Endothelial cell of umbilical vein (primary cell): ENCODE data around the gene SLC5A1. TPM values are rescaled to one million over a fixed set of nuclear protein-coding genes. Genes with fewer than 3 reads are reported as not detected.

ENCODE experiments used
- BruUV-seq: library from RNA; stranded (reverse); fragments of 400-500 nt; replicated peaks from 2 replicates; lab custom pipeline; 2021; lab: Mats Ljungman, UMichigan
- CTCF ChIA-PET: fragments of 300-600, 350-600 bp; sonication (Branson Sonifier 250); formaldehyde crosslinking; loops from one replicate; lab custom pipeline; 2021; ENCODE audit warnings: antibody characterized with exemption, inconsistent platforms; lab: Charles Lee
- POLR2A ChIA-PET: fragments of 300-600, 350-600 bp; sonication (Branson Sonifier 250); formaldehyde crosslinking; loops from one replicate; lab custom pipeline; 2021; ENCODE audit warnings: antibody characterized with exemption, inconsistent platforms; lab: Charles Lee
- DNase-seq: peaks from one replicate; pipeline ENCODE4 v3.0.0-alpha.2; 2011; ENCODE audit warnings: low read depth, low spot score
- FAIRE-seq: peaks from 2 replicates; lab custom pipeline; 2011; peaks lifted over from hg19 to GRCh38; lab: Jason Lieb, UNC
- H2AFZ ChIP-seq: 2 replicates; pipeline ENCODE4 v1.6.0; 2012; ENCODE audit warnings: low read depth, low read length, control low read depth, inconsistent platforms
- H3K27ac ChIP-seq: 2 replicates; pipeline ENCODE4 v1.5.1; 2011; ENCODE audit warnings: low read depth, mild to moderate bottlenecking, control low read depth, low read length, moderate library complexity; ENCODE audit not compliant: insufficient read depth
- H3K27me3 ChIP-seq, 2 experiments: 2 replicates each; pipeline versions ENCODE4 v1.6.0 to v1.6.1; 2011; ENCODE audit warnings: low read length in 2 of 2, mixed read lengths in 1 of 2; ENCODE audit not compliant: control insufficient read depth in 2 of 2, insufficient read depth in 2 of 2
- H3K36me3 ChIP-seq, 2 experiments: 2 replicates in 1 of 2; 3 replicates in 1 of 2; pipeline ENCODE4 v1.5.1; 2011; ENCODE audit warnings: low read length in 2 of 2, mild to moderate bottlenecking in 1 of 2, moderate library complexity in 1 of 2; ENCODE audit not compliant: control insufficient read depth in 2 of 2, insufficient read depth in 2 of 2; ENCODE audit errors: extremely low read depth in 1 of 2
- H3K4me1 ChIP-seq: 3 replicates; pipeline ENCODE4 v1.5.1; 2011; ENCODE audit warnings: mild to moderate bottlenecking, low read length; ENCODE audit not compliant: control insufficient read depth, insufficient read depth; ENCODE audit errors: extremely low read depth
- H3K4me2 ChIP-seq: 2 replicates; pipeline ENCODE4 v1.6.1; 2011; ENCODE audit warnings: low read length, control low read depth, mixed read lengths; ENCODE audit not compliant: insufficient read depth
- H3K4me3 ChIP-seq, 3 experiments: fragments of 200-600 bp in 1 of 3; sonication (generic), shearing (Covaris generic) in 1 of 3; replicated peaks in 1 of 3; 2 replicates each; pipeline ENCODE4 v1.5.1; 2011 to 2016; ENCODE audit warnings: control low read depth in 3 of 3, low read length in 3 of 3, mild to moderate bottlenecking in 2 of 3, inconsistent platforms in 1 of 3, low read depth in 1 of 3, moderate library complexity in 1 of 3; ENCODE audit not compliant: insufficient read depth in 1 of 3
- H3K79me2 ChIP-seq: 2 replicates; pipeline ENCODE4 v1.6.0; 2012; ENCODE audit warnings: low read length, inconsistent platforms; ENCODE audit not compliant: control insufficient read depth, insufficient read depth
- H3K9ac ChIP-seq: replicated peaks from 2 replicates; pipeline ENCODE3; 2011; ENCODE audit warnings: low read length, control low read depth; ENCODE audit not compliant: insufficient read depth; ENCODE audit errors: extremely low read depth
- H3K9me1 ChIP-seq: replicated peaks from 3 replicates; pipeline ENCODE4 v1.6.0; 2011; ENCODE audit warnings: mild to moderate bottlenecking, low read length; ENCODE audit not compliant: control insufficient read depth, insufficient read depth; ENCODE audit errors: extremely low read depth
- H3K9me3 ChIP-seq: replicated peaks from 2 replicates; pipeline ENCODE4 v1.5.1; 2012; ENCODE audit warnings: low read length, inconsistent platforms; ENCODE audit not compliant: control insufficient read depth, insufficient read depth
- H4K20me1 ChIP-seq: replicated peaks from 2 replicates; pipeline ENCODE3; 2011; ENCODE audit warnings: mild to moderate bottlenecking, low read length; ENCODE audit not compliant: control insufficient read depth, insufficient read depth; ENCODE audit errors: extremely low read depth
- CTCF ChIP-seq, 2 donors: IDR thresholded peaks; 1 replicate in 1 of 2; 2 replicates in 1 of 2; pipeline ENCODE4 v1.5.1; 2011; ENCODE audit warnings: low read length in 2 of 2, mild to moderate bottlenecking in 2 of 2, moderate library complexity in 2 of 2, control low read depth in 1 of 2, inconsistent platforms in 1 of 2, low read depth in 1 of 2; ENCODE audit not compliant: insufficient read depth in 1 of 2; ENCODE audit errors: extremely low read depth in 1 of 2
- EZH2 ChIP-seq: IDR thresholded peaks from 2 replicates; pipeline ENCODE4 v1.6.1; 2012; ENCODE audit warnings: borderline replicate concordance, low read depth, mild to moderate bottlenecking, moderate library complexity, low read length, inconsistent platforms; ENCODE audit not compliant: severe bottlenecking
- FOS ChIP-seq: IDR thresholded peaks from 2 replicates; pipeline ENCODE4 v1.6.1; 2011; ENCODE audit warnings: mild to moderate bottlenecking, low read length, moderate library complexity, borderline replicate concordance; ENCODE audit not compliant: insufficient read depth
- GATA2 ChIP-seq: IDR thresholded peaks from 2 replicates; pipeline ENCODE4 v1.7.0; 2011; ENCODE audit warnings: low read depth, mild to moderate bottlenecking, moderate library complexity, mixed read lengths, low read length; ENCODE audit not compliant: insufficient read length, insufficient read depth
- JUN ChIP-seq: IDR thresholded peaks from 2 replicates; pipeline ENCODE4 v1.6.1; 2011; ENCODE audit warnings: borderline replicate concordance, low read depth; ENCODE audit not compliant: insufficient read length, insufficient read depth
- MAX ChIP-seq: IDR thresholded peaks from 2 replicates; pipeline ENCODE4 v1.6.1; 2011; ENCODE audit not compliant: insufficient read depth, insufficient read length
- MYC ChIP-seq: IDR thresholded peaks from one replicate; pipeline ENCODE4 v1.6.1; 2011; ENCODE audit warnings: mild to moderate bottlenecking, low read depth, low read length
- POLR2A ChIP-seq: IDR thresholded peaks from 2 replicates; pipeline ENCODE4 v1.6.1; 2012; ENCODE audit warnings: low read depth, mild to moderate bottlenecking, control low read depth, low read length
- POLR2AphosphoS5 ChIP-seq: IDR thresholded peaks from 2 replicates; pipeline ENCODE4 v1.6.1; 2012; ENCODE audit warnings: low read depth, mild to moderate bottlenecking, control low read depth, low read length, moderate library complexity; ENCODE audit not compliant: insufficient read depth
- dilution Hi-C: fragments of 300-500 bp; cut with MboI; formaldehyde crosslinking; loops from one replicate; pipeline ENCODE4 v1.15.0; 2019; ENCODE audit warnings: low sequenced_read_pairs; ENCODE audit not compliant: extremely low pct_ligation_motif_present
- intact Hi-C: fragments of 100-400 bp; cut with micrococcal nuclease; formaldehyde crosslinking; loops from one replicate; pipeline ENCODE4 v1.10.0; 2022
- polyA plus RNA-seq, 4 experiments: library from polyadenylated mRNA; depleted of rRNA in 3 of 4; stranded (reverse) in 3 of 4; unstranded in 1 of 4; fragments of >200 nt; gene quantifications; 2 replicates each; pipeline versions ENCODE4 v1.2.1 to v1.2.3, GENCODE V29; 2011 to 2012; ENCODE audit warnings: missing spikeins in 1 of 4
- total RNA-seq: library from RNA; stranded (reverse); gene quantifications from 2 replicates; pipeline ENCODE4 v1.2.3, GENCODE V29; 2021

Gene SLC5A1
- total and polyA plus RNA-seq, 2 donors (not counting 3 experiments of a cell fraction or from before 2014, with no cell fraction given): not detected

GRCh38 chr22:32024796-32025195, 18.3 kb upstream of the SLC5A1 start:
- H3K79me2 ChIP-seq: no peaks in the 10 kb centered on the region
- no peak overlapping the region for H3K27ac ChIP-seq
- POLR2A ChIA-PET: no interaction called here
- no peak overlapping the region for H3K9ac ChIP-seq
- H3K4me2 ChIP-seq: no peak overlapping the region
- H3K4me3 ChIP-seq: no peak overlapping the region
- DNase-seq (no peak), FAIRE-seq (no peak)
- H3K9me3 ChIP-seq: no peaks in the 10 kb centered on the region
- H2AFZ ChIP-seq: no peak overlapping the region
- no peaks in the 10 kb centered on the region for H4K20me1 ChIP-seq
- no peaks in the 10 kb centered on the region for H3K36me3 ChIP-seq
- TF ChIP-seq POLR2A (no peak), MAX (no peak), EZH2 (no peak), FOS (no peak), JUN (no peak), POLR2AphosphoS5 (no peak), GATA2 (no peak), CTCF (IDR thresholded peaks at IDR 0.05; ENCODE audit: extremely low read depth in 1 of 2, insufficient read depth in 1 of 2, low read depth in 1 of 2, low read length in 2 of 2) (no peak), MYC (no peak)
- H3K4me1 ChIP-seq: peaks cover 5% of the 10 kb centered on the region
- CTCF ChIA-PET: no interaction called here
- dilution Hi-C loops: no loop called here
- no TSS peak for BruUV-seq
- peaks cover 0 to 6% of the 10 kb centered on the region in 2 experiments for H3K27me3 ChIP-seq
- intact Hi-C loops: no loop called here
- no peaks in the 10 kb centered on the region for H3K9me1 ChIP-seq
